Measurements from ENCODE around the gene CEACAM8. TPM values are rescaled to one million over a fixed set of nuclear protein-coding genes. Genes with fewer than 3 reads are reported as not detected.
A peak's percentile ranks its signal among the peaks of the same experiment; 100 is the strongest.

Gene CEACAM8
- total RNA-seq, 1 donor from 2014 or later = not detected

DNA sequence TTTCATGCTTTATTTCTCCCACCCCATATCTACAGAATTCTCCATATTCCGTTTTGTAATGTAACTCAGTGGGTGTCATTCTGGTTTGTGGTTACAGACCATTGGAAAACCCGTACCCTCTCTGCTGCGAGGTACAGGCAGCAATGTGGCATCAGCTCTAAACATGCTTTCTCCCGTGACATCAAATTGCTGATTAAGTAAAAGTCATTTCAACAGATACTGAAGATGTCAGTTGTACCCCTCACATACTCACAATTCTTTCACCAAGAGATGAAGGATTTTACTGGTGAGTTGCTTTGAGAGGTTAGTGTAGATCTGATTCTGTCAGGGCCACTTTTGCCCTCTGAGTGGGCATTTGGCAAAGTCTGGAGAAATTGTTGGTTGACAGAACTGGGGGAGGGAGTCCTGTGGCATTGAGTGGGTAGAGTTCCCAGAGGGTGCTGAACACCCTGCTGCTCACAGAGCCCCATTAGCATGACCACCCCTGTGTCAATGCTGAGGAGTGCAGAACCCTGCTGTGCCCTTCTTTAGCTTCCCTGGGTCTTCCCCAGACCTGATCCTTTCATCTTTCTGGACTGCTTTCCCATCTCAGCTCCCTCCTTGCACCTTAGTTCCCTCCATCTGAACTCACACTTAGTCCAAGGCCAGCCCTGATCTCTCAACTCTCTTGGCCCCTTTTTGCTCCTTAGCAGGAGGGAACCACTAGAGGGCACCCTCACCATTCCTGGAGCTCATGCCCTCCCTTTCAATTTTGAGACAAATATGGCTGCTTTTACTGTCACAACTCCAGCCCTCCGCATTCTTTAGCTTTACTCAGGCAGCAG lies 39.9 kb upstream of the CEACAM8 start:
- H3K9ac ChIP-seq = no peak overlapping the region
- no peaks in the 10 kb centered on the region for H3K4me1 Mint-ChIP-seq
- H3F3A ChIP-seq (ENCODE audit: low read depth) = no peaks in the 10 kb centered on the region
- no peaks in the 10 kb centered on the region for H3K27me3 ChIP-seq
- H3K79me2 ChIP-seq (ENCODE audit: low read depth) = no peaks in the 10 kb centered on the region
- H3K4me3 ChIP-seq = no peak overlapping the region
- H3K27ac Mint-ChIP-seq = no peak overlapping the region
- peaks cover 8% of the 10 kb centered on the region for H3K9me3 ChIP-seq (ENCODE audit: low read depth)
- TF ChIP-seq, protein P1, sequence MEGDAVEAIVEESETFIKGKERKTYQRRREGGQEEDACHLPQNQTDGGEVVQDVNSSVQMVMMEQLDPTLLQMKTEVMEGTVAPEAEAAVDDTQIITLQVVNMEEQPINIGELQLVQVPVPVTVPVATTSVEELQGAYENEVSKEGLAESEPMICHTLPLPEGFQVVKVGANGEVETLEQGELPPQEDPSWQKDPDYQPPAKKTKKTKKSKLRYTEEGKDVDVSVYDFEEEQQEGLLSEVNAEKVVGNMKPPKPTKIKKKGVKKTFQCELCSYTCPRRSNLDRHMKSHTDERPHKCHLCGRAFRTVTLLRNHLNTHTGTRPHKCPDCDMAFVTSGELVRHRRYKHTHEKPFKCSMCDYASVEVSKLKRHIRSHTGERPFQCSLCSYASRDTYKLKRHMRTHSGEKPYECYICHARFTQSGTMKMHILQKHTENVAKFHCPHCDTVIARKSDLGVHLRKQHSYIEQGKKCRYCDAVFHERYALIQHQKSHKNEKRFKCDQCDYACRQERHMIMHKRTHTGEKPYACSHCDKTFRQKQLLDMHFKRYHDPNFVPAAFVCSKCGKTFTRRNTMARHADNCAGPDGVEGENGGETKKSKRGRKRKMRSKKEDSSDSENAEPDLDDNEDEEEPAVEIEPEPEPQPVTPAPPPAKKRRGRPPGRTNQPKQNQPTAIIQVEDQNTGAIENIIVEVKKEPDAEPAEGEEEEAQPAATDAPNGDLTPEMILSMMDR (IDR thresholded peaks at IDR 0.05) = peak; percentile 41
- TF ChIP-seq EZH2phosphoT487 (IDR thresholded peaks at IDR 0.05) (no peak), EZH2 (IDR thresholded peaks at IDR 0.05) (no peak)
- DNase-seq (ENCODE audit: low spot score) = peak; percentile 2
- no peaks in the 10 kb centered on the region for H3K36me3 ChIP-seq
- no peaks in the 10 kb centered on the region for H3K4me1 ChIP-seq
- no peaks in the 10 kb centered on the region for H4K20me1 ChIP-seq (ENCODE audit: low read depth)
- H3K27ac ChIP-seq = no peak overlapping the region
- H3K9me3 Mint-ChIP-seq = peaks cover 15% of the 10 kb centered on the region
- H2AFZ ChIP-seq (replicated peaks) = no peak overlapping the region
- H3K27me3 Mint-ChIP-seq (ENCODE audit: insufficient read depth, low read depth) = peaks cover 10% of the 10 kb centered on the region
- H3K4me2 ChIP-seq = no peak overlapping the region
- no peaks in the 10 kb centered on the region for H3K36me3 Mint-ChIP-seq
- no peak overlapping the region for H3K4me3 Mint-ChIP-seq

DNA sequence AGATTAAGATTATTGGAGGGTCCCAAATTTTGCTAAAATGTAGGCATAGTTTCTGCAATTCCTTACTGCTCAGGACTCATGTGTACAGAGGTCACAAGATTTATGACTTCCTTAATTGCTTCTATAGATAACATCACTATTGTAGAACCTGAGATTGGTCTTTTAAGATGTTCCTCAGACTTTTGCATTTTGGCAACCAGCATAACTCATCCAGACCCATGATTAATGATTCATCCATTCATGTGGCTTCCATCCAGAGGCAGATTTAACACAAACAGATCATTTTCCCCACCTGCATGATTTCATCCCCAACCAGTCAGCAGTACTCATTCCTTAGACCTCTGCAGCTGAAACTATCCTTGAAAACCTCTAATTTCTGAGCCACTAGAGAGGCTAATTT lies 34.5 kb upstream of the CEACAM8 start:
- no peak overlapping the region for H3K27ac ChIP-seq
- TF ChIP-seq EZH2 (IDR thresholded peaks at IDR 0.05) (no peak), EZH2phosphoT487 (IDR thresholded peaks at IDR 0.05) (no peak)
- TF ChIP-seq, protein P1 (IDR thresholded peaks at IDR 0.05) = no peak
- no peaks in the 10 kb centered on the region for H4K20me1 ChIP-seq (ENCODE audit: low read depth)
- H3K9me3 ChIP-seq (ENCODE audit: low read depth) = no peaks in the 10 kb centered on the region
- no peak overlapping the region for H3K4me3 ChIP-seq
- no peak overlapping the region for H3K4me2 ChIP-seq
- no peak overlapping the region for H3K9ac ChIP-seq
- H3K36me3 Mint-ChIP-seq = no peaks in the 10 kb centered on the region
- no peaks in the 10 kb centered on the region for H3K36me3 ChIP-seq
- no peaks in the 10 kb centered on the region for H3K79me2 ChIP-seq (ENCODE audit: low read depth)
- no peaks in the 10 kb centered on the region for H3K4me1 ChIP-seq
- DNase-seq (ENCODE audit: low spot score) = no peak
- no peaks in the 10 kb centered on the region for H3F3A ChIP-seq (ENCODE audit: low read depth)
- H3K27ac Mint-ChIP-seq = no peak overlapping the region
- H3K27me3 ChIP-seq = no peaks in the 10 kb centered on the region
- H2AFZ ChIP-seq (replicated peaks) = no peak overlapping the region
- peaks cover 10% of the 10 kb centered on the region for H3K27me3 Mint-ChIP-seq (ENCODE audit: insufficient read depth, low read depth)
- no peak overlapping the region for H3K4me3 Mint-ChIP-seq
- H3K9me3 Mint-ChIP-seq = peaks cover 4% of the 10 kb centered on the region
- H3K4me1 Mint-ChIP-seq = no peaks in the 10 kb centered on the region

DNA sequence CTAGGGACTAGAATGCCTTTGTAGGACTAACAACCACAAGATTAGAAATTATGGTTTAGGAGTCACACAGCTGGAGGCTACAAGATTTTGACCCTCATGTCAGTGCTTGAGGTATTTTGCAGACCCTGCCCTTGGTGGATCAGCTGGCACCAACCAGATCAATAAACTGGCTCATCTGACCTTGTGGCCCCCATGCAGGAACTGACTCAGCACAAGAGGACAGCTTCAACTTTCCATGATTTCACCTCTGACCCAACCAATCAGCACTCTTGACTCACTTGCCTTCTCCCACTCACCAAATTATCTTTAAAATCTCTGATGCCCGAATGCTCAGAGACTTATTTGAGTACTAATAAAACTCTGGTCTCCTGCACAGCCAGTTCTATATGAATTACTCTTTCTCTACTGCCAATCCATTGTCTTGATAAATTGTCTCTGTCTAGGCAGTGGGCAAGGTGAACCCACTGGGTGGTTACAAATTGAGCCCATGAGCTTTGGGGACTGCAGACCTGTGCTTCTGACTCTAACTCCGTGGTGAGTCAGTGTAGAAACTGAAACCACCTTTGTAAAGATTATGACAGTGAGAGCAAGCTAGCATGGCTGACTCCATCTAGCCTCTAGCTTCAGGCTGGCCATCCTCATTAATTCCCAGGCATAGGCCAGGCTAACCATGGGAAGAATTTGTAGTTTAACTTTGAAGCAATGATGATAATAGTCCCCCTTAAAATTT lies 33.9 kb upstream of the CEACAM8 start:
- H3K27ac ChIP-seq = no peak overlapping the region
- Mint-ChIP-seq H3K4me3 (no peak overlapping the region), H3K27ac (no peak overlapping the region), H3K4me1 (no peaks in the 10 kb centered on the region), H3K36me3 (no peaks in the 10 kb centered on the region), H3K9me3 (peaks cover 4% of the 10 kb centered on the region), H3K27me3 (ENCODE audit: insufficient read depth, low read depth) (peaks cover 10% of the 10 kb centered on the region)
- H3K36me3 ChIP-seq = no peaks in the 10 kb centered on the region
- no peaks in the 10 kb centered on the region for H3K27me3 ChIP-seq
- no peaks in the 10 kb centered on the region for H3F3A ChIP-seq (ENCODE audit: low read depth)
- H3K4me1 ChIP-seq = no peaks in the 10 kb centered on the region
- H3K4me3 ChIP-seq = no peak overlapping the region
- no peaks in the 10 kb centered on the region for H3K9me3 ChIP-seq (ENCODE audit: low read depth)
- no peaks in the 10 kb centered on the region for H4K20me1 ChIP-seq (ENCODE audit: low read depth)
- H2AFZ ChIP-seq (replicated peaks) = no peak overlapping the region
- no peak overlapping the region for H3K9ac ChIP-seq
- no peak overlapping the region for H3K4me2 ChIP-seq
- TF ChIP-seq EZH2phosphoT487 (IDR thresholded peaks at IDR 0.05) = no peak
- H3K79me2 ChIP-seq (ENCODE audit: low read depth) = no peaks in the 10 kb centered on the region
- DNase-seq (ENCODE audit: low spot score) = no peak
